Stimulated activated CD4-positive, alpha-beta T cell treated with anti-CD3 and anti-CD28 coated beads, Interleukin-1b, Interleukin-23, amount 100 ng/mL, for 24 hours (primary cell): ENCODE measurements around the gene RNLS.
"Not testable (repeated sequence)": the region's sequence is repeated elsewhere in the genome, so short reads cannot be mapped to it uniquely, and the experiment has no call there.

Experiments
- DNase-seq, 4 experiments: peaks; one replicate each; pipeline ENCODE4 v3.0.0-alpha.2; 2020; ENCODE audit warnings: low read depth in 4 of 4, low spot score in 1 of 4

RNLS gene

GRCh38 chr10:88525371-88526069 is 57.6 kb downstream of the RNLS start:
- no peak for DNase-seq

DNA sequence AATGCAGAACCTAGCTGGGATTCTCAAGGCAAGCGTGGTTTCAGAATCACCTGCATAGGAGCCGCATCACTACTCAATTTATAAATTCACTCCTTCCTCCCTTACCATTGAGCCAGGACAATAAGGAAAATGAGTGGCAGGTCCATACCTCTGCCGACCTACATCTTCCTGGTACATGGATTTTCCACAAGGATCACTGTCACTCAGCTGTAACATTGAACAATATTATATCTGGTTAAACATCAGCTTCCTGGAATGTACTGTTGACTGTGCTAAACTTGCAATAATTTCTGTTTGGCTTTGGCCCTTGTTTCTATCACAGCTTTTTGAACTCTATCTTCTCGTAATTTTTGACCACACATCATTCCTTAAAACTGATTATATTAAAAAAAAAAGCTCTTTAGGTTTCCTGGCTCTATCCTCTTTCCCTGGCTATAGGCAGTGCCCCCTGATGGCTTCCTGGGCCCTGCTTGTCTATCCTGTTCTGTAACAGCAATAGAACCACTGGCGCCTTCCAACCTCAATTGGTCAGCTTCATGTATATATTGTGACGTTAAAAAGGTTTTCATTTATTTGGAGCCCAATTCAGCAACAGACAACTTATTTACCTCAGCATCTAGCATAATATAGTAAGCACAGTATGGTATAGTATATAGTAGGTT is 59.2 kb downstream of the RNLS start:
- DNase-seq, result no peak

DNA sequence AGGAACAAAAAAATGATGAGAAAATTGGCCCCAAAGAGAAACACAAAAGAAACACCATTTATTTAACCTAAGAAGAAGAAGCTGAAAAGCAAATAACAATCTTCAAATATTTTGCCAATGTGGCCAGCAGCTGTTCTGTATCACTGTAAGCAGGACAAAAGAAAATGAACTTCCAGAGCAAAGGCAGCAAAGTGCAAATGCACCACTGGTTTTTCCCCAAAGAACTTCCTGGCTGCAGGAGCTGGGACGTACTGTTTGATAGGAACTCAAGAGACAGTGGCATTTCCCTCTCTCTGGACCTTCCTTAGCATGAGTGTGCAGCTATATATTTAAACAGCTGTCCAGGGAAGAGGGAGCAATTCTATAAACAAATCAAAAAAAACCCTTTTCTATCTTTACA is 60.4 kb downstream of the RNLS start:
- no peak for DNase-seq

GRCh38 chr10:88521791-88522190 is 61.3 kb downstream of the RNLS start:
- DNase-seq, result no peak

DNA sequence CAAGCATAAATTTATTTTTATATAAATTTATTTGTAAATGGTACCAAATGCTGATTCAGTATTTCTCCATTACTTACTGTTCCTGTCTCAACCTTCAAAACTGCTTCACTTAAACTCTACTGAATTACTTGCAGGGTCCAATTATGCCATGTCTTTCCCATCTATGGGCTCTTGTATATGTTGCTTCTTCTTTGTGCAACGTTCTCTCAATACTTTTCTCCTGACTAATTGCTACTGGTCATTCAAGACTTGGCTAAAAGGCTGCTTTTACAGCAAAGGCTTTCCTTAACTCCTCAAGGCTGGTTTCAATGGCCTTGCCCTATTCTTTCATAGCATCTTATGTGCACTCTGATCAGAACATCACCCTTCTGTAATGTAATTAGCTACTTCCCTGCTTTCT is 67.9 kb downstream of the RNLS start:
- no peak for DNase-seq

- DNase-seq, result no peak
Measured at GRCh38 chr10:88512599-88512998, 70.5 kb downstream of the RNLS start.

DNA sequence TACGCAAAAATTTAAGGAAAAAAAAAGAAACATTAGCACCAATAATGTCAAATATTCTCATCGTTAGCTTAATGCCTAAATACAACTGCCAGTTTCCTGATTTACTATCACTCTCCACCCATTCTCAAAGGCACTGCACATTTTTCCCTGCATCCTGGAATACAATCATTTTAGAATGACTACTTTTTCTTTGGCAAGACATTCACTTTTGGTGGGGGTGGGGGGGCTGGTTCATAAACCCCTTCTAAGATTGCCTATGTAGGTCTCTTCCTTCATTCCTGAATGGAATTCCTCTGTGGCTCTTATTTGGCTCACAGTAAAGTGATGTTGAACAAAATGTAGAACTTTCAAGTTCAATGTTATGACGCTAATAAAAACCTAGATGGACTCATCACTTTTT is 74.3 kb downstream of the RNLS start:
- DNase-seq, result no peak

DNA sequence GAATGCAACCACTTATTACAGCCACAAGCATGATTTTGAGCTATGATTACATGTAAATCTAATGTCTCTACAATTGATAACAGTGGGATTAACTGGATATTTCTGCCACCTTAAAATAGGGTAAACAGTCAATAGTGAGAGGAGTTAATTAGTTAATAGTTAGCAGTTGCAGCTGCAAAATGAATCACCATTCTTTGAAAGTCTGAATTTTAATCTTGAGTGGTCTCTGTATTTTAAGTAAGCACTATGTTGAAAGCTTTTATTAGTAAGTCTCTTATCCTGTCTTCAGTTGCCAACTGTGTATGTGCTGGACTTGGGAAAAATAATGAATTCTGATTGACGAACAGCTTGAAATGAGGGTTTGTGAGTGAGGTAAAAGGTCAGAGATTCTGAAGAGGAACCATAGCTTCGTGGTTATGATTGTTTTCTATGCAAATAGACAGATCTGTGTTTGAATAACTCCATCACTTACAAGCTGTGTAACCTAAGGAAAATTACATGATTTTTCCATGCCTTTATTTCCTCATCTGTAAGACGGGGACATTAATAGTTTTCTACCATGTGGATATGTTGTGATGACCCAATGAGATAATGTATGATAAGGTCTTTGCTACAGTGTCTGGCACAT is 75.2 kb downstream of the RNLS start:
- DNase-seq, result no peak

DNA sequence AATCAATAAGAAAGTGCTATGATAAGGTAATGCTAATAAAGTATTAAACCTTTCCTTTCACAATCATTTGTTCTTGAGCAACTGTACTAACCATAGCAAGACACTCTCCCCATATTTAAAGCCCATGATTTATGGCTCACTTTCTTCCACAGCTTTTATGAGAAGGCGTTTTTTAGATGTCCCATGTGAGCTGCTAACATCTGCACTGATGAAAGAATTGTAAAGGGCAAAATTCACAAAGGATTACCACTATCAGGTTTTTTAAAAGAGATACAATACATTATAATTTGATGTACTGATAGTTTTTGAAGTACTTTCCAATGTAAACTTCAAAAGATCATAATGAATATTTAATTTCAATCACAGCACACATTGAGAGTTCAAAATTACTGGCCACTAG is 75.7 kb downstream of the RNLS start:
- no peak for DNase-seq

DNA sequence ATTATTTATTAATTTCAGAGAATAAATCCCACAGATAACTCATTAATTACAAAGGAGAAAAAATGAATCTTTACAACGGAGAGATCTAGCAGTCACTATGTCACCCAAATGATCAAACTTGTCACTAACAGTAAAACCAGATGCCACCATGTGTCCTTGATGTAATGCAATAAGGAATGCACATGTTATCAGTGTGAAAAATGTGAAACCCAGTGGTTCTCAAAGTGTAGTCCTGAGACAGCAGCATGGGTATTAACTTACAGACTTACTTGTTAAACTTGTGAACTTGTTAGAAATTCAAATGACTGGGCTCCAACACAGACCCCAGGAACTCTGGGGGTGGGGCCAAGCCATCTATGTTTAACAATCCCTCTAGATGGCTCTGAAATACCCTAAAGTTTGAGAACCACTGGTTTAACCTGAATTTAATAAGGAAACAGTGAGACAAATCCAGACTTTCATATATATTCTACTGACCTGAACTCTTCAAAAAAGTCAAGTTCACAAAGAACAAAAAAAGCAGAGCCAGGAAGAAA is 77.4 kb downstream of the RNLS start:
- no peak for DNase-seq

DNA sequence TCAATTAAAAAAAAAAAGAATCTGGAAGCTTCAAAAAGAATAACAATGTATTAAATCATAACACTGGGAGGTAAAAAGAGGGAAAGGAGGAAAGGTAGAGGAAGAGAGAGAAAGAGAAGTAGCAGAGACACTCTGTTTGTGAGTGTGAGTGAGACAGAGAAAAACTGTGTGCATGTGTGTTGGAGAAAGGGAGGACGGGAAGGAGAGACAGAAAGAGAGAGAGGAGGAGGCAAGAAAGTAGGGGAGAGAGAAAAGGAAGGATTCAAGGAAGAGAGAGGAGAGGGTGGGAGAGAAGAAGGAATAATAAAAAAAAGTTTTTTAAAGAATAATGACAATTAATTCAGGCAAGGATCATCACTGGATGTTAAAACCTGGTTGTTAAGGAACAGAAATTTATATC is 77.9 kb downstream of the RNLS start:
- no peak for DNase-seq

GRCh38 chr10:88500656-88501055 is 82.5 kb downstream of the RNLS start:
- DNase-seq, result no peak

GRCh38 chr10:88499569-88500470 is 83.3 kb downstream of the RNLS start:
- no peak for DNase-seq

- DNase-seq, result no peak
Measured at GRCh38 chr10:88497913-88498312, 85.2 kb downstream of the RNLS start.

DNA sequence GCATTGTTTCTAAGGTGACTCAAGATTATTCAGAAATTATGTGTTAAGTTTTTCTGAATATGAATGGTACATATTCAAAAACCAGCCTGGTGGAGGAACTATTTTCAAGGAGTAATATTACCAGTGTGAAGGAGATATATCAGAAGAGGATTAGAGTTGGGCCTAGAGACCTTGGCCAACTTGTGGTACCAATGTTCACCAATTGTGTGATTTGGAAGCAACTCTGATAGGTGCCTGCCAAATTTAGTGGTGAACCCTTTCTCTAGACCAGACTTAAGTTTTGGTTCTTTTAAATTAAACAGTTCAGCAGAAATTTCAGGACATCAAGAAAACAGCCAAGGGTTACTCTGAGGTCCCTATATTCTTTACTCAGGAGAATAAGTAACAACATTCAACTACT is 88.6 kb downstream of the RNLS start:
- no peak for DNase-seq

DNA sequence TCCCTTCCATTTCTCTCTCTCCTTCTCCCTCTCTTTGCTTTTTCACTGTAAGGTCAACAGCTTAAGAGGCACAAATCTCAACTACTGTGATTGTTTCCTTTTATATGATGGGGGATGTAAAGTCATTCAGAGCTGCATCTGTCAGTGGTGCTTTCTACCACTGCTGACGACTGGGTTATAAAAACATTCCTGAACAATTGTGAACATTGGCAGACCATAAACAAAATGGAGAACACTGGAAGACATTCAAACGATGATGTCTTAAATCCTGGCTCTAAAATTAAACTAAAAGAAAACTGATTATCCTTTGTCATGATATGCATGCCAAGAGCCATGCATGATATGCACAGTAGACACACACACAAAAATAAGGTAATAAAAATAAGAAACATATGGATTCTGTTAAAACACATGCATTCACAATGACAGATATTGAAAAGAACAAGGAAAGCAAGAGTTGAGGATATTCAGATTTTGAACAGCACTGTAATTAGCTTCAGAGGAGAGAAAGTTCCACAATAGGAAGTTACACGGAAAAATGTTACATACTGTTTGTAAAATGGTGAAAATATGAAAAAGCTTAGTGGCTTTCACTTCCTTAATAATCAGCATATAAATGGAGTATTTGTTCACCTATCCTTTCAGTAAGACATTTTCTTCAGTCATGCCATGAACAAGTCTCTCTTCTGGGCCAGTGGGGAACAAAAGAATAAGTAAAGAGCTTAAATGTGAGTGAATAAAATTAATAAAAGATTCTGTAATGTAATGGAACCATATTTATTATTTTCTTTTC is 89.2 kb downstream of the RNLS start:
- DNase-seq, result no peak

- DNase-seq, result no peak
Measured at GRCh38 chr10:88491314-88491713, 91.8 kb downstream of the RNLS start.

DNA sequence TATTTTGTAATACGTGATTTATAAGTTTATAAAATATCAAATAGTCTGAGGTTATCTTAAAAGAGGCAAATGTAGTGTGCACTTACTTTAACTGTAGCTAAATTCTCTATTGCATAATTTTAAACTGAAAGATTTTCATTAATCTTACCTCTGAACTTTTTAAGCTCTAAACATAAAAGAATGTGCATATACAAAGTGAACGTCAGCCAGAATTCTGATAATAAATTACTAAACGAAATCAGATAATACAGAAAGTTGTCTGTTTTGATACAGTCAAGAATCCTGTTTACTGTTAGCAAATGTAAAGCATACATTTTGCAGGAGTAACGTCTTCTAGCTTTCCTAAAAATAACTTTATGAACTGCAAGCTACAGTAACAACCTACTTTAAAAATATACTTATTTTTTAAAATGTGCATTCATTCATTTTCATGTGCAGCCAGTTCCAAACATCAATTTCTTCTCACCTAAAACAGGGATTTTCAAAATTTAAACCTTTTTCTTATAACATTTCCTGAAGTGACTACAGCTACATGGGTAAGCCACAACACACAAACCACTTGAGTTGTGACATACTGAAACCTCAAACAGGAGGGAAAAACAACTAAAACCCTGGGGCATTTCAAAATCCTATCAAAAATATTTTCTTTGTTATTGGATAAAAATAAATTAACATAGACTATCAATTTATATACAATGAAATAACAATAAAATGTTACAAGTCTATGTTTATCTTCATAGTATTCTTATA is 92.7 kb downstream of the RNLS start:
- no peak for DNase-seq

- DNase-seq, result no peak
Measured at GRCh38 chr10:88489107-88489506, 94.0 kb downstream of the RNLS start.

- DNase-seq, result not testable (repeated sequence)
Measured at GRCh38 chr10:88486816-88487215, 96.3 kb downstream of the RNLS start.
